ENCODE measurements around the gene FAM3B. TPM values are rescaled to one million over a fixed set of nuclear protein-coding genes. Genes with fewer than 3 reads are reported as not detected.

FAM3B gene, protein sequence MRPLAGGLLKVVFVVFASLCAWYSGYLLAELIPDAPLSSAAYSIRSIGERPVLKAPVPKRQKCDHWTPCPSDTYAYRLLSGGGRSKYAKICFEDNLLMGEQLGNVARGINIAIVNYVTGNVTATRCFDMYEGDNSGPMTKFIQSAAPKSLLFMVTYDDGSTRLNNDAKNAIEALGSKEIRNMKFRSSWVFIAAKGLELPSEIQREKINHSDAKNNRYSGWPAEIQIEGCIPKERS
- polyA plus RNA-seq (2011; rRNA removed) = not detected in 2 replicates
- polyA minus RNA-seq (2011; rRNA and poly(A)+ RNA removed) = not detected in 2 replicates

DNA sequence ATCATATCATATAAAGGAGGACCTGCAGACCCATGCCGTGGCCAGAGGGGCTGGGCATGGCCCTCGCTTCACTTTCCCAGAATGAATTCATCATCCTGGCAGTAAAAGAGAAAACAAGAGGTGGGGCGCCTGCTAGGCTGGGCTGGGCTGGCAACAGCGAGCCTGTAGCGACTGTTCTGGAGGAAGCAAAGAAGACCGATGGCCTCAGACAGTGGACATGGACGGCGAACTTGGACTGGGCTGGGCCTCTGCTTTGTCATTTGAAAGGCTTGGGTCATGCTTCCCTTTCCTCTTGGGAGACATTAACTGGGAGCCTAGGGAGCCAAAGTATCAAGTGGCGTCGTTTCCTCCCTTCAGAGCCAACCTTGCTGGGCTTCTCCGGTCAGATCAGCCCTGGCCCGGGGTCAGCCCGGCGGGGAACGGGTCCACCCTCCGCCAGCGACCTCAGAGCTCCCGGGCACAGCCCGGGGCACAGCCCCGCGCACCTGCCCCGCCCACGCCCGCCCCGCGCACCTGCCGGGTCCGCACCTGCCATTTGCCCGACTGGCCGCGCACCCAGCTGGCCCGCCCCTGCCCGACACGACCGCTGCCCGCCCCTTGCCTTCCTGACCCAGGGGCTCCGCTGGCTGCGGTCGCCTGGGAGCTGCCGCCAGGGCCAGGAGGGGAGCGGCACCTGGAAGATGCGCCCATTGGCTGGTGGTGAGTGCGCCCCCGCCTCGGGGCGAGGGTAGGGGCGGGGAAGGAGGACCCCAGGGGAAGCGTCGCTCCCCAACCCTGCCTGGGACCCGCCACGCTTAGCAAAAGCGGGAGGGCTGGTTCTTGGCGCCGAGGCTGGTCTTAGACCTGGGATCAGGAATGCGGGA lies at the start of gene FAM3B:
Gene FAM3B, plus strand, starts transcription at position 602 of the 863 bp plus-strand sequence. Its CDS starts 79 bp downstream, at position 681.
- no peak for DNase-seq (ENCODE audit: low read depth, low spot score)
- TF ChIP-seq, protein P1, sequence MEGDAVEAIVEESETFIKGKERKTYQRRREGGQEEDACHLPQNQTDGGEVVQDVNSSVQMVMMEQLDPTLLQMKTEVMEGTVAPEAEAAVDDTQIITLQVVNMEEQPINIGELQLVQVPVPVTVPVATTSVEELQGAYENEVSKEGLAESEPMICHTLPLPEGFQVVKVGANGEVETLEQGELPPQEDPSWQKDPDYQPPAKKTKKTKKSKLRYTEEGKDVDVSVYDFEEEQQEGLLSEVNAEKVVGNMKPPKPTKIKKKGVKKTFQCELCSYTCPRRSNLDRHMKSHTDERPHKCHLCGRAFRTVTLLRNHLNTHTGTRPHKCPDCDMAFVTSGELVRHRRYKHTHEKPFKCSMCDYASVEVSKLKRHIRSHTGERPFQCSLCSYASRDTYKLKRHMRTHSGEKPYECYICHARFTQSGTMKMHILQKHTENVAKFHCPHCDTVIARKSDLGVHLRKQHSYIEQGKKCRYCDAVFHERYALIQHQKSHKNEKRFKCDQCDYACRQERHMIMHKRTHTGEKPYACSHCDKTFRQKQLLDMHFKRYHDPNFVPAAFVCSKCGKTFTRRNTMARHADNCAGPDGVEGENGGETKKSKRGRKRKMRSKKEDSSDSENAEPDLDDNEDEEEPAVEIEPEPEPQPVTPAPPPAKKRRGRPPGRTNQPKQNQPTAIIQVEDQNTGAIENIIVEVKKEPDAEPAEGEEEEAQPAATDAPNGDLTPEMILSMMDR (IDR thresholded peaks at IDR 0.05; ENCODE audit: low read depth, low read length) = no peak
- Histone ChIP-seq H3K27me3 (ENCODE audit: control insufficient read depth, insufficient read depth, low read length) (peaks cover 22% of the 10 kb centered on the region), H3K9me3 (ENCODE audit: control insufficient read depth, insufficient read depth, low read length) (no peaks in the 10 kb centered on the region), H3K4me3 (ENCODE audit: low read depth, low read length) (no peak within 1 kb of the TSS), H3K27ac (ENCODE audit: low read depth, low read length) (no peak within 1 kb of the TSS)
- POLR2A ChIA-PET = no interaction called here
- CTCF ChIA-PET = no interaction called here

DNA sequence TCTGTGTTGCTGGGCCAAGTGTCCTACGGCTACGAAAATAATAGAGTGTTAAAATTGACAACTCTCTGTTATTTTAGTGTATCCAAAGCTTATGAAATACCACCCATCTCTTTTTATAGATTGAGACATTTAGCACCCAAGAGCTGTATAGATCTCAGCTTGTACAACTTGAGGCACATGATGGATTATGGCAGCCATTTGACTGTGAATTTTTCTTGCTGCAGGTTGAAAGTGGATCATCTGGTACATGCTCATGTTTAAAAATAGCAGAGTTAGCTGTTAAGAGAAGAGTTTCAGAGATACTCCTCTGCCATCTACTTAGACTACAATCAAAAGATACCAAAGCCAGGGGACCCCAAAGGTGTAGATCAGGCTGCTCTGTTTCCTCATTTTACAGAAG lies 49.3 kb upstream of the FAM3B start:
- no peaks in the 10 kb centered on the region for H3K27me3 ChIP-seq (ENCODE audit: control insufficient read depth, insufficient read depth, low read length)
- ChIA-PET CTCF (interaction anchor here (2.2 kb wide), 1 partner anchor 16 kb away, joined by 7 read pairs; no protein-coding TSS in a partner anchor), POLR2A (no interaction called here)
- DNase-seq (ENCODE audit: low read depth, low spot score) = no peak
- no peaks in the 10 kb centered on the region for H3K9me3 ChIP-seq (ENCODE audit: control insufficient read depth, insufficient read depth, low read length)
- H3K4me3 ChIP-seq (ENCODE audit: low read depth, low read length) = no peak overlapping the region
- TF ChIP-seq, protein P1 (IDR thresholded peaks at IDR 0.05; ENCODE audit: low read depth, low read length) = no peak
- no peak overlapping the region for H3K27ac ChIP-seq (ENCODE audit: low read depth, low read length)

DNA sequence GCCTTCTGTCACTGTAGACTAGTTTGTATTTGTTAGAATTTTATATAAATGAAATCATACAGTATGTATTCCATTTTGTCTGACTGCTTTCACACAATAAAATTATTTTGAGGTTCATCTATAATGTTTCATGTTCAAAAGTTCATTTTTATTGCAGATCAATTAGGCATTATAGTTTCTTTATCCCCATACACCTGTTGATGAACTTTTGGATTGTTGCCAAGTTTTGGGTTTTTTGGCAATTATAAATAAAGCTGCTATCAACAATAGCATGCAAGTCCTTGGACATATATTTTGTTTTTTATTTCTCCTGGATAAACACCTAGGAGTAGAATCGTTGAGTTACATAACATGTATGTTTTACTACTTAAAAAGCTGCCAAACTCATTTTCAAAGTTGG lies 47.1 kb upstream of the FAM3B start:
- Histone ChIP-seq H3K9me3 (ENCODE audit: control insufficient read depth, insufficient read depth, low read length) (no peaks in the 10 kb centered on the region), H3K27ac (ENCODE audit: low read depth, low read length) (no peak overlapping the region), H3K27me3 (ENCODE audit: control insufficient read depth, insufficient read depth, low read length) (no peaks in the 10 kb centered on the region), H3K4me3 (ENCODE audit: low read depth, low read length) (no peak overlapping the region)
- POLR2A ChIA-PET = no interaction called here
- CTCF ChIA-PET = interaction anchor here (0.7 to 1.2 kb wide), 3 partner anchors 14 to 15 kb away, joined by 3 read pairs; no protein-coding TSS in a partner anchor
- TF ChIP-seq, protein P1 (IDR thresholded peaks at IDR 0.05; ENCODE audit: low read depth, low read length) = no peak
- no peak for DNase-seq (ENCODE audit: low read depth, low spot score)

DNA sequence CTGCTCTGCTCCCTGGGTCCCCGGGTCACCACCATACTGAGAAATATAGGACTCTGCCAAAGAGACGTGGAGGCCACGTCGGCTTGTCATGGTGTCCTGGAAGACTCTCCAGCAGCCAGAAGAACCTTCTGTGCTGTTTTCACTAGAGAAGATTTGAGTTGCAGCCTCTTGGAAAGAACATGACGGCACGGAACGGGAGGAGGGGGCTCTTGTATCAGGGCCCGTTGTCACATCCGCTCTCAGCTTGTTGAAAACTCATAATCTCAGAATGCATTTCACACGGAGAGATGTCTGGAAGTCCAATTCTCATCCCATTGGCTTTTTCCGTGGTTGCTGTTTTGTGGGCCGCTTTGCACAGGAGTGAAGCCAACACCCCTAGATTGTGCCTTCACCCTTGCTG lies 39.4 kb upstream of the FAM3B start:
- POLR2A ChIA-PET = no interaction called here
- CTCF ChIA-PET = no interaction called here

More for the DNA sequence above, 39.4 kb upstream of the FAM3B start:
- Histone ChIP-seq H3K27me3 (ENCODE audit: control insufficient read depth, insufficient read depth, low read length) (no peaks in the 10 kb centered on the region), H3K27ac (ENCODE audit: low read depth, low read length) (no peak overlapping the region), H3K9me3 (ENCODE audit: control insufficient read depth, insufficient read depth, low read length) (peaks cover 3% of the 10 kb centered on the region; the same call in 1 of the 2 replicates), H3K4me3 (ENCODE audit: low read depth, low read length) (no peak overlapping the region)
- DNase-seq (ENCODE audit: low read depth, low spot score) = no peak
- TF ChIP-seq, protein P1 (IDR thresholded peaks at IDR 0.05; ENCODE audit: low read depth, low read length) = no peak
